ENCODE measurements around the gene SIK3.
A peak's percentile ranks its signal among the peaks of the same experiment; 100 is the strongest.

Gene SIK3

DNA sequence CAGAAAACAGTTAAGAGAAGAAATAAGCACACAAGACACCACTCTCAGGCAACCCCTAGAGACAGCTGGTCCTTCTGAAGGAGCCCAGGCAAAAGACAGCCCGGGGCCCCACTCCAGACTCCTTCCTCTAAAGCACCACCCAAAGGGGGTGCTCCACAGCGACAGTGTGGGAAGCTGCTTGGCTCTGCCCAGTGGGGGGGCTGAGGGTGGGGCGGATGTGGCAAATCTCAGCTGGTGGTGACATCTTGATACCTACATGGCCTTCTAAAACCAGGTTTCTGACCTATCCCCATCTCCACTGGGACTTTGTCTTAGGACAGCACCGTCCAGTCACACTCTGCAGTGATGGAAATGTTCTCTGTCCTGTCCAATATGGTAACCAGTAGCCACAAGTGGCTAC, 250.6 kb downstream of the SIK3 start:
- H3K4me1 ChIP-seq (ENCODE audit: insufficient read depth, low read length): no peaks in the 10 kb centered on the region
- no peak overlapping the region for H3K9ac ChIP-seq (ENCODE audit: low read depth, low read length)
- H3K36me3 ChIP-seq (ENCODE audit: insufficient read depth, low read depth, low read length): peaks cover 61% of the 10 kb centered on the region

DNA sequence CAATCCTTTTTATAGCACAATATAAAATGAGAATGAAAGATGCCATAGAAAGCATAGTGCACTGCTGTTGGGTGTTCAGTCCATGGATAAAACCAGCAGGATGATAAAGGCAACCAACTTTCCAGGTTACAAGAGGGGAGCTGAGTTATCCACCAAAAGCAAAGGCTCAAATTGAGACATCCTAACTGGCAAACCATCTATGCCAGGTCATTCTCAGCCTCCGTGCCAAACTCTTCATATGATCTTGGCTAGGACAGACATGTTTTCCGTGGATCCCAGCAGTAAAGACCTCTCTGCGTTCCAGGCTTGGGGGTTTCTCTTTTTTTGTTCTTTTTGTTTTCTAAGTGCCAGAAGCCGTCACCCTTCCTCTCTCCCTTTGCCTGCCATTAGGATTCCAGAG, 253.5 kb downstream of the SIK3 start:
- peaks cover 61% of the 10 kb centered on the region for H3K36me3 ChIP-seq (ENCODE audit: insufficient read depth, low read depth, low read length)
- H3K9ac ChIP-seq (ENCODE audit: low read depth, low read length): no peak overlapping the region
- no peaks in the 10 kb centered on the region for H3K4me1 ChIP-seq (ENCODE audit: insufficient read depth, low read length)

More for the DNA sequence above, 250.6 kb downstream of the SIK3 start:
- H3K9me3 ChIP-seq (ENCODE audit: insufficient read depth, low read depth, low read length): no peaks in the 10 kb centered on the region
- H3K4me3 ChIP-seq (ENCODE audit: low read length): no peak overlapping the region
- H3K27ac ChIP-seq (ENCODE audit: low read length): no peak overlapping the region
- no peaks in the 10 kb centered on the region for H3K27me3 ChIP-seq (ENCODE audit: insufficient read depth, low read length)

DNA sequence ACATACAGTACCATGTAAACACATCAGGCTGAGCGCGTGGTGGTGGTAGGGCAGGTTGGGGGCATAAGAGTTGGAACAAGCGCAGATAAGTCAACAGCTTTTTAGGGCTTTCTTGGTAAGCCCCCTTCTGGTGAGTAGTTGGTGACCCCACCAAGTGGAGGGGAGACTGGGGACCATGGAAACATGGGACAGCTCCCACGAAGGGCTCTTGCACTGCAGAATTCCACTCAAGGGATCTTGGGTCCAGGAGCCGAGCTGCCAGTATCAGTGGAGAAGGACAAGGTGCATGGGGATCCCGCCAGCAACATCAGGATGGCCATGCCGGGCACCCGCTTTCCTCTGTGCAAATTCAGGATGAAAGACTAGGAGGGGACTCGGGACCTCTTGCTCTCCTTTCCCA, 254.6 kb downstream of the SIK3 start:
- no peak overlapping the region for H3K4me3 ChIP-seq (ENCODE audit: low read length)
- no peaks in the 10 kb centered on the region for H3K9me3 ChIP-seq (ENCODE audit: insufficient read depth, low read depth, low read length)
- no peak overlapping the region for H3K27ac ChIP-seq (ENCODE audit: low read length)
- H3K27me3 ChIP-seq (ENCODE audit: insufficient read depth, low read length): no peaks in the 10 kb centered on the region
- peaks cover 53% of the 10 kb centered on the region for H3K36me3 ChIP-seq (ENCODE audit: insufficient read depth, low read depth, low read length)
- H3K9ac ChIP-seq (ENCODE audit: low read depth, low read length): no peak overlapping the region
- no peaks in the 10 kb centered on the region for H3K4me1 ChIP-seq (ENCODE audit: insufficient read depth, low read length)

More for the DNA sequence above, 253.5 kb downstream of the SIK3 start:
- no peaks in the 10 kb centered on the region for H3K9me3 ChIP-seq (ENCODE audit: insufficient read depth, low read depth, low read length)
- H3K27ac ChIP-seq (ENCODE audit: low read length): no peak overlapping the region
- H3K27me3 ChIP-seq (ENCODE audit: insufficient read depth, low read length): no peaks in the 10 kb centered on the region
- no peak overlapping the region for H3K4me3 ChIP-seq (ENCODE audit: low read length)

DNA sequence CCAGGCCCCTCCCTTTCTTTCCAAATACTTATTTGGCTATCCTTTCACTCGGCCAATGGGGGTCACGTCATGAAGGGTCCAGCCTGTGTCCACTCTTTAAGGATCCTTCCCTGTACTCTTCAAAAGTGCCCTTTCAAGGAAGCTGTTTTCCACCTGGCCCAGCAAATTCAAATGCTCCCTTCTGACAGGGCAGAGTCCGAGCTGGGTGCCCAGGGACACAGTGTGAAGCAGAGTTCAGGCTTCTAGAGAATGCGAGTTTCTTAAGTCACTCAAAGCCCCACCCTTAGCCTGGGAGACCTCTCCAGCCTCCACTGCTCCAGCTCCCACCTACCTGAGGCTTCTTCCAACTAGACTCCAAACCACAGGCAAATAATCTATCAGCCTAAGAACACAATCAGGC, 255.3 kb downstream of the SIK3 start:
- Histone ChIP-seq H3K36me3 (ENCODE audit: insufficient read depth, low read depth, low read length) (peaks cover 48% of the 10 kb centered on the region), H3K27me3 (ENCODE audit: insufficient read depth, low read length) (no peaks in the 10 kb centered on the region), H3K9ac (ENCODE audit: low read depth, low read length) (no peak overlapping the region), H3K4me1 (ENCODE audit: insufficient read depth, low read length) (no peaks in the 10 kb centered on the region; the same call in 1 of the 2 replicates), H3K9me3 (ENCODE audit: insufficient read depth, low read depth, low read length) (no peaks in the 10 kb centered on the region), H3K4me3 (ENCODE audit: low read length) (no peak overlapping the region), H3K27ac (ENCODE audit: low read length) (no peak overlapping the region)

DNA sequence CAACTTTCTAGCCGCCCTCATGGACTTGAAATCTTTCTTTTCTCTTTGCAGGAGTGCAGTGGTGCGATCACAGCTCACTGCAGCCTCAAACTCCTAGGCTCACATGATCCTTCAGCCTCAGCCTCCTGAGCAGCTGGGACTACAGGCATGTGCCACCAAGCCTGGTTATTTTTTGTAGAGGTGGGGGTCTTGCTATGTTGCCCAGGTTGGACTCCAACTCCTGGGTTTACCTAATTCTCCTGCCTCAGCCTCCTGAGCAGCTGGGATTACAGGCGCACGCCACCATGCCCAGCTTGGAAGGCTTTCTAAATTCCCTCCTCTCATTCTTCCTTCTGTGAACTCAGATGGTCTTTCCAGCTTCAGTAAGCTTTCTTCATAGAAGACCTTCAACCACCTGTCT, 256.1 kb downstream of the SIK3 start:
- Histone ChIP-seq H3K36me3 (ENCODE audit: insufficient read depth, low read depth, low read length) (peaks cover 40% of the 10 kb centered on the region), H3K4me3 (ENCODE audit: low read length) (no peak overlapping the region), H3K27ac (ENCODE audit: low read length) (no peak overlapping the region), H3K27me3 (ENCODE audit: insufficient read depth, low read length) (no peaks in the 10 kb centered on the region), H3K9ac (ENCODE audit: low read depth, low read length) (no peak overlapping the region), H3K9me3 (ENCODE audit: insufficient read depth, low read depth, low read length) (no peaks in the 10 kb centered on the region), H3K4me1 (ENCODE audit: insufficient read depth, low read length) (no peaks in the 10 kb centered on the region; the same call in 1 of the 2 replicates)

DNA sequence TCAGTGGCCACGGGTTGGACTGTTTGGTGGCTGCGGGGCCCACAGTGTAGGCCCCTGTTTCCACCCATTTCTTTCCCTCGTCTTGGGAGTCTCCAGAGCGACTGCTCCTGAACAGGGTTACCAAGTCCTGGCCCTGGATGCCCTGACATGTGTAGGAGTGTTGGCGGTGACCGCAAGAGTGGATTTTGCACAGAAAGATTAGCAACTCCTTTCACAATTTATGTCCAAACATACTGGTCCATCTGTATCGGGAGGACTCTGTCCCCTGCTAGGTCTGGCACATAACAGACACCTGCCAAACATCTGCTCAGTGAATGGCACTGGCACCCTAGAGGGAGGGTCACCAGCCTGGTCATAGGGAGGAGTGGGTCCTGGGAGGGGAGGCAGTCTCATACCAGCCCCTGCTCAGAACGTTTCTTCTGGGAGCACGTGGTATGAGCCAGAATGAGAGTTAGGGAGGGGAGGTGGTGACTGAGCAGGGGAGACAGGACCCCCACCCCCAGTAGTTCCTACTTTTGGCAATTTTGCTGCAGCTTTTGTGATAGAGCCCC, 257.4 kb downstream of the SIK3 start:
- Histone ChIP-seq H3K4me1 (ENCODE audit: insufficient read depth, low read length) (no peaks in the 10 kb centered on the region; the same call in 1 of the 2 replicates), H3K9ac (ENCODE audit: low read depth, low read length) (no peak overlapping the region), H3K36me3 (ENCODE audit: insufficient read depth, low read depth, low read length) (peaks cover 27% of the 10 kb centered on the region), H3K4me3 (ENCODE audit: low read length) (no peak overlapping the region), H3K27ac (ENCODE audit: low read length) (no peak overlapping the region), H3K27me3 (ENCODE audit: insufficient read depth, low read length) (no peaks in the 10 kb centered on the region), H3K9me3 (ENCODE audit: insufficient read depth, low read depth, low read length) (no peaks in the 10 kb centered on the region)

DNA sequence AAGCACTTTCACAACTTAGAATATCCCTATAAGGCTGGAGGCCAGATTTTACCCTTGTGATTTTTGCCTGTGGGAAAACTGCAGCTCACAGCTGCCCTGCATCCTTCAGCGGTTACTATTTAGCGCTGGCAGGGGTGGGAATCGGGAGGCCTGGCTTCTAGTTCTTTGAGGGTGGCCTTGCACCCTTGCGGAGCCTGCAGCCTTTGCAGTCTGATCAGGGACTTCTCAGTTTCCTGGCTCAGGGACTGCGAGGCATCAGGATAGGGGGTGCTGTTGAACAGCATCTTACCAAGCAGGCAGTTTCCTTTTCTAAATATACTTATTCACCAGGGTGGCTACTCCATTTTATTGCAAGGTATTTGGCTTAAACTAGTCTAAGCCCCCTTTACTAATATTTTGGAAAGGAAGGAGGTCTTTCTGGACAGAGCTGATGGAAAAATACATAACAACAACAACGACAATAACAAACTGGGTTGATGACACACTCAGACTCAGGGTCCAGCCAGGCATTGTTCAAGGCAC, 257.9 kb downstream of the SIK3 start:
- Histone ChIP-seq H3K36me3 (ENCODE audit: insufficient read depth, low read depth, low read length) (peaks cover 22% of the 10 kb centered on the region), H3K27me3 (ENCODE audit: insufficient read depth, low read length) (peaks cover 4% of the 10 kb centered on the region), H3K9me3 (ENCODE audit: insufficient read depth, low read depth, low read length) (no peaks in the 10 kb centered on the region), H3K9ac (ENCODE audit: low read depth, low read length) (no peak overlapping the region), H3K4me1 (ENCODE audit: insufficient read depth, low read length) (peaks cover 2% of the 10 kb centered on the region; the same call in 1 of the 2 replicates), H3K4me3 (ENCODE audit: low read length) (no peak overlapping the region), H3K27ac (ENCODE audit: low read length) (no peak overlapping the region)

DNA sequence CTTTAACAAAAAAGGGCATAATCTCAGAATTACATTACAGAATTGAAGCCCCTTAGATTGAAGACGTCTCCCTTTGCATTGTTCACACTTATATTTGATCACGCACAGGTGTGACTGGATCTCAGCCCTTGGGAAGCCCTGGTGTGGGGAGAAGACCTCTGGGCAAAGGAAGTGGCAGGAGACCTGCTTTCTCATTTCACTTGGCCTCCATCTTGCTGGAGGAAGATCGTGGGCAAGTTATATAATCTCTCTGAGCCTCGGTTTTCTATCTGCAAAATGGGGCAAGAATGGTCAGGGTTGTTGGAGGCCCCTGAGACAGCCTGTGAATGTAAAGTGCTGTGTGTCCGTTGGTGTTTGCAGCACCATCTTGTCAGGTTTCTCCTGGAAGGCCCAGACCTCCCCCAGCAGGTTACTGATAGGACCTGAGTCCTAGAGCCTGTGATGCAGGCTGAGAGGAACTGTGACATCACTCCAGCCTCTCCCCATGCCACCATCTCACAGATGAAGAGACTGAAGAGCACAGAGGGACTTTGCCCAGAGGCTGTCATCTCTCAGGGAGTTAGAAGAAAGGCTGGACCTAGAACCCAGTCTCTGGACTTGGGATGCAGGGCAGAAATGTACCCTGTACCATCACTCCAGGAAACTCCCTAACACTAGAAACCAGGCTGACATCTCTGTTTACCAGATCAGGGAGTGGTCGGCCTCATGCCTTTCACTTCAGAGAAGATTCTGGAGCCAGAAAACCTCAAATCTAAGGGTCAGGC, 259.7 kb downstream of the SIK3 start:
- no peaks in the 10 kb centered on the region for H3K9me3 ChIP-seq (ENCODE audit: insufficient read depth, low read depth, low read length)
- no peak overlapping the region for H3K27ac ChIP-seq (ENCODE audit: low read length)
- H3K4me1 ChIP-seq (ENCODE audit: insufficient read depth, low read length): peaks cover 7% of the 10 kb centered on the region; the same call in 1 of the 2 replicates
- H3K36me3 ChIP-seq (ENCODE audit: insufficient read depth, low read depth, low read length): peaks cover 7% of the 10 kb centered on the region
- peaks cover 12% of the 10 kb centered on the region for H3K27me3 ChIP-seq (ENCODE audit: insufficient read depth, low read length)
- H3K9ac ChIP-seq (ENCODE audit: low read depth, low read length): no peak overlapping the region
- no peak overlapping the region for H3K4me3 ChIP-seq (ENCODE audit: low read length)

DNA sequence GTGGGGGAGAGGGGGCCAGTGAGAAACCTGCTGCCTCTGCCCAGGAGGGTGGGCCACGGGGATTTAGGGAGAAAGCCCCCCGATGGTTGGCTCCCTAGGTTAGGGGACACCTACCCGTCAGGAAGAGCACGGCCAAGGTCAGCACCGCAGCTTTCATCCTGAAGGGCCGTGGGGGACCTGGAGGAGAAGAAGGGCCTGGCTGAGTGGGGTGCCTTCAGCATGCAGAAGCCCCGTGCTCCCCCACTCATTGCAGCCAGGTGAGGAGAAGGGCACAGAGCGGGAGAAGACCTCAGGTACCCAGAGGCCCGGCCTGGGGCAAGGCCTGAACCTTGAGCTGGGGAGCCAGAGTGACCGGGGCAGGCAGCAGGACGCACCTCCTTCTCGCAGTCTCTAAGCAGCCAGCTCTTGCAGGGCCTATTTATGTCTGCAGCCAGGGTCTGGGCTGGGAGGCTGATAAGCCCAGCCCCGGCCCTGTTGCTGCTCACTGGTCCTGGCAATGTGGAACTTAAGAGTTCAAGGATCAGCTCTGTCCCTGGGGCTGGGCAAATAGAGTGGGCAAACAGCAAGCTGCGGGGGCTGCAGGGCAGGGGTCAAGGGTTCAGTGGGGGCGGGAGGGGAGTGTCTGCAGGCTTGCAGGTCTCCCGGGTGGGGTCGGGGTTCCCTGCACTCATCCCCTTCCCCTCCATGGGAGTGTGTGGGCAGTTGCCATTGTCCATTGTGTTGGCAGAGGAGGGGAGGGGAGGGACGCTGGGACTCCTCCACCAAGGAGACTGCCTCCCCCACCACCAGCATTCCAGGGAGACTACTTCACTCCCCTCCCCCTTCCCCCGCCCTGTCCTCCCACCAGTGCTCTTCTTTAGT, 260.8 kb downstream of the SIK3 start, which contains the start of gene APOA1:
Gene APOA1, minus strand, starts transcription at position 392 of the 861 bp plus-strand sequence. Its CDS starts 235 bp downstream, at position 157.
- Histone ChIP-seq H3K36me3 (ENCODE audit: insufficient read depth, low read depth, low read length) (no peaks in the 10 kb centered on the region), H3K4me3 (ENCODE audit: low read length) (no peak within 1 kb of the TSS), H3K4me1 (ENCODE audit: insufficient read depth, low read length) (peaks cover 7% of the 10 kb centered on the region; the same call in 1 of the 2 replicates), H3K27ac (ENCODE audit: low read length) (no peak within 1 kb of the TSS), H3K9ac (ENCODE audit: low read depth, low read length) (no peak within 1 kb of the TSS), H3K27me3 (ENCODE audit: insufficient read depth, low read length) (peaks cover 12% of the 10 kb centered on the region), H3K9me3 (ENCODE audit: insufficient read depth, low read depth, low read length) (no peaks in the 10 kb centered on the region)

DNA sequence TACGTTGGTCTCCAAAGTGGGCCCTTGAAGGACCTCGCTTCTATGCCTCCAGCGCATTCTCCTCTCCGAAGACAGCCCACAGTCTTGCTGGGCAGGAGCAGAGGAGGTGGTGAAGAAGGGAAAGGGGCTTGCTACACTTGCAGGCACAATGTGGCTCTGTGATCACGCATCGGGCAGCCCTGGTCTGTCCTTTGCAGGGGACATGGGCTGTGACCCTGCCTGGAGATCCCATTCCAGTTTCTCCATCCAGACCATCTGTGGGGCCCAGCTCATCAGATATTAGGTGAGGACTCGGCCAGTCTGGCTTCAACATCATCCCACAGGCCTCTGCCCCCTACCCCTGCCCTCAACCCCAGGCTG, 261.6 kb downstream of the SIK3 start:
- Histone ChIP-seq H3K4me1 (ENCODE audit: insufficient read depth, low read length) (peaks cover 7% of the 10 kb centered on the region; the same call in 1 of the 2 replicates), H3K27me3 (ENCODE audit: insufficient read depth, low read length) (peaks cover 12% of the 10 kb centered on the region), H3K9me3 (ENCODE audit: insufficient read depth, low read depth, low read length) (no peaks in the 10 kb centered on the region), H3K27ac (ENCODE audit: low read length) (no peak overlapping the region), H3K4me3 (ENCODE audit: low read length) (no peak overlapping the region), H3K36me3 (ENCODE audit: insufficient read depth, low read depth, low read length) (no peaks in the 10 kb centered on the region), H3K9ac (ENCODE audit: low read depth, low read length) (no peak overlapping the region)

DNA sequence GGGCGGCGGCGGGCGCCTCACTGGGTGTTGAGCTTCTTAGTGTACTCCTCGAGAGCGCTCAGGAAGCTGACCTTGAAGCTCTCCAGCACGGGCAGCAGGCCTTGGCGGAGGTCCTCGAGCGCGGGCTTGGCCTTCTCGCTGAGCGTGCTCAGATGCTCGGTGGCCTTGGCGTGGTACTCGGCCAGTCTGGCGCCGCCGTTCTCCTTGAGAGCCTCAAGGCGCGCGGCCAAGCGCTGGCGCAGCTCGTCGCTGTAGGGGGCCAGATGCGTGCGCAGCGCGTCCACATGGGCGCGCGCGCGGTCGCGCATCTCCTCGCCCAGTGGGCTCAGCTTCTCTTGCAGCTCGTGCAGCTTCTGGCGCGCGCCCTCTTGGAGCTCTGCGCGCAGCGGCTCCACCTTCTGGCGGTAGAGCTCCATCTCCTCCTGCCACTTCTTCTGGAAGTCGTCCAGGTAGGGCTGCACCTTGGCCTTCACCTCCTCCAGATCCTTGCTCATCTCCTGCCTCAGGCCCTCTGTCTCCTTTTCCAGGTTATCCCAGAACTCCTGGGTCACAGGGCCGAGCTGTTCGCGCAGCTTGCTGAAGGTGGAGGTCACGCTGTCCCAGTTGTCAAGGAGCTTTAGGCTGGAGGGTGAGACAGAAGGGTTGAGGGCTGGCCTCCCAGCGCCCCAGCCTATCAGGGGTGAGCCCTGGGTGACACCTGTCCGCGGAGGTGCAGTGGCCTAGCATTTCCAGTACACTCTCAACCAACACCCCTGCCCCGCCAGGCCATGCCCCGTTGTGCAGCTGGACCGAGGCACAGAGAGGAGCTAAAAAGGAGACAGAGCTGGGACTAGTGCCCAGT, 262.2 kb downstream of the SIK3 start:
- Histone ChIP-seq H3K9ac (ENCODE audit: low read depth, low read length) (peak overlapping the region; percentile 74; the same call in 1 of the 2 replicates), H3K9me3 (ENCODE audit: insufficient read depth, low read depth, low read length) (no peaks in the 10 kb centered on the region), H3K27me3 (ENCODE audit: insufficient read depth, low read length) (peaks cover 12% of the 10 kb centered on the region), H3K36me3 (ENCODE audit: insufficient read depth, low read depth, low read length) (no peaks in the 10 kb centered on the region), H3K4me3 (ENCODE audit: low read length) (peak overlapping the region; percentile 67; the same call in 1 of the 2 replicates), H3K27ac (ENCODE audit: low read length) (no peak overlapping the region), H3K4me1 (ENCODE audit: insufficient read depth, low read length) (peaks cover 7% of the 10 kb centered on the region; the same call in 1 of the 2 replicates)
